Thyroid gland (tissue), 4 donors: ENCODE data around the gene CHORDC1. TPM values are rescaled to one million over a fixed set of nuclear protein-coding genes. Genes with fewer than 3 reads are reported as not detected.

Source experiments
- DNase-seq, 2 donors: peaks; one replicate each; pipeline ENCODE4 v3.0.0-alpha.2; 2019
- H3K27ac ChIP-seq, 3 donors: fragments of 200-600 bp; sonication (generic); 1 replicate in 2 of 3; 2 replicates in 1 of 3; pipeline ENCODE4 v1.5.1; 2016 to 2019; ENCODE audit warnings: mild to moderate bottlenecking in 1 of 3, moderate library complexity in 1 of 3
- H3K27me3 ChIP-seq: fragments of 200-600 bp; sonication (generic); one replicate; pipeline ENCODE4 v1.5.1; 2019
- H3K36me3 ChIP-seq, 2 donors: fragments of 200-600 bp; sonication (generic); one replicate each; pipeline ENCODE4 v1.5.1; 2016 to 2019
- H3K4me1 ChIP-seq, 2 donors: fragments of 200-600 bp; sonication (generic); one replicate each; pipeline ENCODE4 v1.5.1; 2017 to 2019
- H3K4me3 ChIP-seq, 3 donors: fragments of 200-600 bp; sonication (generic); replicated peaks in 1 of 3; 1 replicate in 2 of 3; 2 replicates in 1 of 3; pipeline ENCODE4 v1.5.1; 2016; ENCODE audit warnings: mild to moderate bottlenecking in 1 of 3
- H3K9me3 ChIP-seq: fragments of 200-600 bp; sonication (generic); one replicate; pipeline ENCODE4 v1.5.1; 2017
- POLR2A ChIP-seq, 2 donors: fragments of 450-650 bp; IDR thresholded peaks; one replicate each; pipeline ENCODE4 v1.6.1; 2017; ENCODE audit warnings: antibody characterized with exemption in 2 of 2, mild to moderate bottlenecking in 2 of 2, moderate library complexity in 1 of 2
- WGBS, 2 donors: methylation state at CpG; one replicate each; pipeline ENCODE4 v1.1.5; 2017; 5-methylcytosine and 5-hydroxymethylcytosine counted together
- intact Hi-C: fragments of 100-400 bp; cut with DNase I; formaldehyde crosslinking; loops from one replicate; pipeline ENCODE4 v1.15.1; 2023
- total RNA-seq, 4 donors: library from RNA; depleted of rRNA; stranded (reverse); fragments of >200 nt; gene quantifications; one replicate each; pipeline ENCODE4 v1.2.3, GENCODE V29; 2016
- TF ChIP-seq, protein P1 (sequence below), 6 experiments: fragments of 200-600 bp in 3 of 6; fragments of 450-650 bp in 3 of 6; sonication (generic) in 3 of 6; IDR thresholded peaks; one replicate each; pipeline ENCODE4 v1.5.1; 2016 to 2019; ENCODE audit warnings: antibody characterized with exemption in 6 of 6, mild to moderate bottlenecking in 2 of 6, inconsistent platforms in 1 of 6, moderate library complexity in 1 of 6

Gene CHORDC1
- total RNA-seq, 4 donors from 2014 or later: 48.9 to 102 (median 72.6) TPM

DNA sequence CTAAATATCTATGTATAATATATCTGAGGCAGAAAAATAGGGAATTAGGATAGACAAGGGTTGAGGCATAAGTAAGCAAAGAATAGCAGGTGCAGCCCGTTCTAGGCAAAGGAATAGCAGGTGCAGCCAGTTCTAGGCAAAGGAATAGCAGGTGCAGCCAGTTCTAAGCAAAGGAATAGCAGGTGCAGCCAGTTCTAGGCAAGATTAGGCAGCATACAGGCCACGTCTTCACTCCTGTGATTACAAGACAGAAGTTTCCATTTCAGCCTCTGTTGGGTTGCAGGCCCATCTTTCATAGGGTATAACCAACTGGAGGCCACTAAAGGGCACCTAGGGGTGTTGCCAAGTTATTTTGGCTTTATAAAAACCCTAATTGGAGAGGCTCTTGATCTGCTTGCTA is 28.8 kb upstream of the CHORDC1 start:
- no peak for DNase-seq
- no peak for TF ChIP-seq POLR2A (IDR thresholded peaks at IDR 0.05)
- TF ChIP-seq, protein P1, sequence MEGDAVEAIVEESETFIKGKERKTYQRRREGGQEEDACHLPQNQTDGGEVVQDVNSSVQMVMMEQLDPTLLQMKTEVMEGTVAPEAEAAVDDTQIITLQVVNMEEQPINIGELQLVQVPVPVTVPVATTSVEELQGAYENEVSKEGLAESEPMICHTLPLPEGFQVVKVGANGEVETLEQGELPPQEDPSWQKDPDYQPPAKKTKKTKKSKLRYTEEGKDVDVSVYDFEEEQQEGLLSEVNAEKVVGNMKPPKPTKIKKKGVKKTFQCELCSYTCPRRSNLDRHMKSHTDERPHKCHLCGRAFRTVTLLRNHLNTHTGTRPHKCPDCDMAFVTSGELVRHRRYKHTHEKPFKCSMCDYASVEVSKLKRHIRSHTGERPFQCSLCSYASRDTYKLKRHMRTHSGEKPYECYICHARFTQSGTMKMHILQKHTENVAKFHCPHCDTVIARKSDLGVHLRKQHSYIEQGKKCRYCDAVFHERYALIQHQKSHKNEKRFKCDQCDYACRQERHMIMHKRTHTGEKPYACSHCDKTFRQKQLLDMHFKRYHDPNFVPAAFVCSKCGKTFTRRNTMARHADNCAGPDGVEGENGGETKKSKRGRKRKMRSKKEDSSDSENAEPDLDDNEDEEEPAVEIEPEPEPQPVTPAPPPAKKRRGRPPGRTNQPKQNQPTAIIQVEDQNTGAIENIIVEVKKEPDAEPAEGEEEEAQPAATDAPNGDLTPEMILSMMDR (IDR thresholded peaks at IDR 0.05): no peak

DNA sequence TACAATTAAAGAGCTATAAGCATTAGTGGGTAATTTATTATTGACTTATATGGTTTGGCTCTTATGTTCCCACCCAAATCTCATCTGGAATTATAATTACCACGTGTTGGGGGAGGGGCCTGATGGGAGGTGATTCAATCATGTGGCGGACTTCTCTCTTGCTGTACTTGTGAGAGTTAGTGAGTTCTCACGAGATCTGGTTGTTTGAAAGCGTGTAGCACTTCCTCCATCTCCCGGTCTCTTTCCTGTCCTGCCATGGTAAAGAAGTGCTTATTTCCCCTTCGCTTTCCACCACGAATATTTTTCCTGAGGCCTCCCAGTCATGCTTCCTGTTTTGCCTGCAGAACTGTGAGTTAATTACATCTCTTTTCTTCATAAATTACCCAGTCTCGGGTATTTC is 28.1 kb upstream of the CHORDC1 start:
- DNase-seq: no peak
- intact Hi-C loops: no loop called here
- Histone ChIP-seq H3K4me1 (no peaks in the 10 kb centered on the region), H3K9me3 (no peaks in the 10 kb centered on the region), H3K36me3 (no peaks in the 10 kb centered on the region), H3K27ac (no peak overlapping the region), H3K27me3 (no peaks in the 10 kb centered on the region), H3K4me3 (no peak overlapping the region)
- 67 to 71% methylated on average over 8 of the region's 8 CpGs for WGBS, 2 donors
- TF ChIP-seq POLR2A (IDR thresholded peaks at IDR 0.05): no peak
- TF ChIP-seq, protein P1 (IDR thresholded peaks at IDR 0.05): no peak

More for the DNA sequence above, 28.8 kb upstream of the CHORDC1 start:
- Histone ChIP-seq H3K27ac (no peak overlapping the region), H3K9me3 (no peaks in the 10 kb centered on the region), H3K27me3 (no peaks in the 10 kb centered on the region), H3K4me1 (no peaks in the 10 kb centered on the region), H3K36me3 (no peaks in the 10 kb centered on the region), H3K4me3 (no peak overlapping the region)
- WGBS, 2 donors: 75 to 79% methylated on average over 2 of the region's 2 CpGs
- intact Hi-C loops: no loop called here

DNA sequence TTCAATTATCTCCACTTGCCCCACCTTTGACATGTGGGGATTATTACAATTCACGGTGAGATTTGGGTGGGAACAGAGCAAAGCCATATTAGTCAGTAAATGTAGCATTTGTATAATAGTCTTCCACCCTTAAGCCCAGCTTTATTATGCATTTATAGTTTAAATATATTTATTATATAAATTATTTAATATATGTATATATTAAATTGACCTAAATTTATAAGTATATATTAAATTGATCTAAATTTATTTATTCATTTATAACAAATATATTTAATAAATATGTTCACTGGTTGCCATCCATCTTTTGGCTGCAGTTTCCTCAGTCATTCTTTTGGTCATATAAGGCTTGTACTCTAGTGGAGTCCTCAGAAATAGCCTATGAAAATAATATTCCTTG is 23.6 kb upstream of the CHORDC1 start:
- no peaks in the 10 kb centered on the region for H3K36me3 ChIP-seq
- no peak for DNase-seq
- intact Hi-C loops: no loop called here
- no peaks in the 10 kb centered on the region for H3K9me3 ChIP-seq
- no peaks in the 10 kb centered on the region for H3K4me1 ChIP-seq
- no peak overlapping the region for H3K4me3 ChIP-seq
- WGBS, 2 donors: 91 to 95% methylated on average over 1 of the region's 1 CpG
- TF ChIP-seq, protein P1 (IDR thresholded peaks at IDR 0.05): no peak
- TF ChIP-seq POLR2A (IDR thresholded peaks at IDR 0.05): no peak
- H3K27me3 ChIP-seq: no peaks in the 10 kb centered on the region
- no peak overlapping the region for H3K27ac ChIP-seq

DNA sequence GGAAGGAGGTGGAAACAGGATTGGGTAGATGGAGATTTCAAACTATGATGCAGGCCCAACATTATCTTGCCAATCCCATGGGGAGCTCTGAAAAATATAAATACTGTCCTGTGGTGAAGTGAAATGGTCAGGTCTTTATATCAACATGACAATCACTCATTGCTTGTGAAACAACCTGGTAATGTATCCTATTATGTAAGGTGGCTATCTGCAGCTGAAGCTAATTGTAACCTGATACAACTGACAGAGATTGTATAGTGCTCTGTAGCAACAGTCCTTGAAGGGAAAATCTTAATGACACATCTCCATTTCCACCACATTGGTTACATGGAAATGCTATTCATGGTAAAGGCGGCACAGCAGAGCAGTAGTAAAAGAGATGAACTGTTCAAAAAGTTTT is 20.7 kb upstream of the CHORDC1 start:
- WGBS, 2 donors: 88 to 92% methylated on average over 1 of the region's 1 CpG
- DNase-seq: no peak
- no peak for TF ChIP-seq POLR2A (IDR thresholded peaks at IDR 0.05)
- TF ChIP-seq, protein P1 (IDR thresholded peaks at IDR 0.05): no peak
- no peaks in the 10 kb centered on the region for H3K9me3 ChIP-seq
- H3K36me3 ChIP-seq: no peaks in the 10 kb centered on the region
- H3K4me1 ChIP-seq: no peaks in the 10 kb centered on the region
- H3K4me3 ChIP-seq: no peak overlapping the region
- no peak overlapping the region for H3K27ac ChIP-seq
- intact Hi-C loops: no loop called here
- H3K27me3 ChIP-seq: no peaks in the 10 kb centered on the region

DNA sequence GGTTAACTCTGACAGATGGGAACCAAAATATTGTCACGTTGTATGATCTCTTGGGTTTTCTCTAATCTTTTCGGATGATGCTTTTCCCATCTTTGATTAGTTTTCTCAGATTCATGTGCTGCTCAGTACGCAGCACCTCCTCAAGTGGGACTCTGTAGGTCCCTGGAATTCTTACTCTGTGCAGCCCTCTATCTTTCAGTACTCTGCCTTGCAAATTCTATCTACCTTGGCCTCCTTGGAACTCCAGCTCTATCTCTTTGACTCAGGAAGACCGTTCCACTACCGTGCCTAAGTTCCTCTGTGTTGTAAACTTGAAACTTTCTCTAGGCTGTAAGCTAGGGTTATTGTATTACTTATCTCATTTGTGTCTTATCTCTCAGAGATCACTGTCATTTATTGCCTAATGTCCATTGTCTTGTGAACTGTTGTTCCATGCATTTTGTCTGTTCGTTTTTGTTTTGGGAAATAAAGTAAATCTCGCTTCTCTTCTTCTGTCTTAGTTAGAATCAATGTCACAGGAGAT is 20.1 kb upstream of the CHORDC1 start:
- no peaks in the 10 kb centered on the region for H3K9me3 ChIP-seq
- H3K4me3 ChIP-seq: no peak overlapping the region
- no peak for TF ChIP-seq POLR2A (IDR thresholded peaks at IDR 0.05)
- TF ChIP-seq, protein P1 (IDR thresholded peaks at IDR 0.05): no peak
- H3K27ac ChIP-seq: no peak overlapping the region
- H3K36me3 ChIP-seq: no peaks in the 10 kb centered on the region
- no peaks in the 10 kb centered on the region for H3K27me3 ChIP-seq
- no peak for DNase-seq
- WGBS, 2 donors: 74 to 75% methylated on average over 7 of the region's 7 CpGs
- intact Hi-C loops: no loop called here
- no peaks in the 10 kb centered on the region for H3K4me1 ChIP-seq
